ENCODE data around the gene VDAC1.

DNA sequence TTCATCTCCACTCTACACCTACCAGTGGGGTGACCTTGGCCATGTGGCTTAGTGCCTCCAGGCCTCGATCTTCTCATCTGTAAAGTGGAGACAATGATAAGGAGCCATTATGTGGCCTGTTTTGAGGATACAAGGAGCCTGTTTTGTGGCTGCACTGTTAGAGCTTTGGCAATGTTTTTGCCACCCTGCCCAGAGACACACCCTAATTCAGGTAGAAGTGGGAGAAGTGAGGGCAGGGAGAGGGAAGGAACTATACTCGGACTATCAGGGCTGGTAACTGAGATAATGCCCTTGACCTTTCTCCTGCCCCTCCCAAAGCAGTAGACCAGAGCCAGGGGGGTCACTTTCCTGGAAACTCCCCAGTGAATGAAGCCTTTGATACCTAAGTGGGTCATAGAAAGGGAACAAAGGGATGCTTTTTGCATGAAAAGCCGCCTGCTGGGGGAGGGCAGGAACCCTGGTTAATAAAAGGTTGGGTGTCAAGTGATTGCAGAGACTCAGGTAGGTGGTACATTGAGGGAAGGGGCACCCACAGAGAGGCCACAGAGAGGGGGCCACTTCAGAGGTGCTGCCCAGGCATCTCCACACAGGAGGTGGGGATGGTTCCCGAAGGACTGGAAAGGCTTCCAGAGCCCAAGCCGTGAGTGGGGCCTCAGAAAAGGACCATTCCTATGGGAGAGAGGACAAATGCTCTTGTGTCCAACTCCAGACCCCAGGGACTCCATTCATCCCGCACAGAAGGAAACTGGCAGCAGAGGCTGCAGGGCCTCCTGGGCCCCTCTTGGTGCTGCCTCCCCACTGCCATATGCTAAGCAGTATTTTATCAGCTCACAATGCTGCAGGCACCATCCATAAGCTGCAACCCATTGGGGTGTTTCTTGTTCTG lies 42.3 kb upstream of the VDAC1 start:
- no peak for TF ChIP-seq HDAC6 (IDR thresholded peaks at IDR 0.05; ENCODE audit: low read depth, low read length)
- TF ChIP-seq, protein P1, sequence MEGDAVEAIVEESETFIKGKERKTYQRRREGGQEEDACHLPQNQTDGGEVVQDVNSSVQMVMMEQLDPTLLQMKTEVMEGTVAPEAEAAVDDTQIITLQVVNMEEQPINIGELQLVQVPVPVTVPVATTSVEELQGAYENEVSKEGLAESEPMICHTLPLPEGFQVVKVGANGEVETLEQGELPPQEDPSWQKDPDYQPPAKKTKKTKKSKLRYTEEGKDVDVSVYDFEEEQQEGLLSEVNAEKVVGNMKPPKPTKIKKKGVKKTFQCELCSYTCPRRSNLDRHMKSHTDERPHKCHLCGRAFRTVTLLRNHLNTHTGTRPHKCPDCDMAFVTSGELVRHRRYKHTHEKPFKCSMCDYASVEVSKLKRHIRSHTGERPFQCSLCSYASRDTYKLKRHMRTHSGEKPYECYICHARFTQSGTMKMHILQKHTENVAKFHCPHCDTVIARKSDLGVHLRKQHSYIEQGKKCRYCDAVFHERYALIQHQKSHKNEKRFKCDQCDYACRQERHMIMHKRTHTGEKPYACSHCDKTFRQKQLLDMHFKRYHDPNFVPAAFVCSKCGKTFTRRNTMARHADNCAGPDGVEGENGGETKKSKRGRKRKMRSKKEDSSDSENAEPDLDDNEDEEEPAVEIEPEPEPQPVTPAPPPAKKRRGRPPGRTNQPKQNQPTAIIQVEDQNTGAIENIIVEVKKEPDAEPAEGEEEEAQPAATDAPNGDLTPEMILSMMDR (IDR thresholded peaks at IDR 0.05; ENCODE audit: control extremely low read depth in 1 of 3, insufficient read depth in 1 of 3, low read depth in 1 of 3, low read length in 3 of 3) = no peak
- no peak for TF ChIP-seq POLR2A (IDR thresholded peaks at IDR 0.05; ENCODE audit: control extremely low read depth in 1 of 2, low read depth in 2 of 2, low read length in 2 of 2)
- no peak for TF ChIP-seq EGR1 (IDR thresholded peaks at IDR 0.05; ENCODE audit: borderline replicate concordance, low read depth, low read length)
- TF ChIP-seq EZH2 (IDR thresholded peaks at IDR 0.05; ENCODE audit: low read depth, low read length, severe bottlenecking) = peak; percentile 26
- no peak for TF ChIP-seq GABPA (IDR thresholded peaks at IDR 0.05; ENCODE audit: borderline replicate concordance, insufficient read depth, low read length)
- TF ChIP-seq RAD21 (IDR thresholded peaks at IDR 0.05 in 1 of 2, conservative IDR thresholded peaks at IDR 0.05 in 1 of 2; ENCODE audit: low read depth in 2 of 2, low read length in 2 of 2) = no peak

Measured in H1 (cell line).